Fibroblast of skin of left biceps (primary cell): Measurements from ENCODE around the gene CACNB1.

Source experiments
- DNase-seq, 2 experiments: peaks; one replicate each; pipeline ENCODE4 v3.0.0-alpha.2; 2013; ENCODE audit warnings: low read depth in 2 of 2

Gene CACNB1

GRCh38 chr17:39200957-39201510 lies 3.6 kb upstream of the CACNB1 start:
- DNase-seq = no peak

- no peak for DNase-seq
These were observed 2.8 kb upstream of the CACNB1 start, which contains the start of gene RPL19 for GRCh38 chr17:39200070-39200879. TSS of gene RPL19 (plus strand) at chr17:39200283. CDS start at chr17:39200345, 62 bp downstream.

DNA sequence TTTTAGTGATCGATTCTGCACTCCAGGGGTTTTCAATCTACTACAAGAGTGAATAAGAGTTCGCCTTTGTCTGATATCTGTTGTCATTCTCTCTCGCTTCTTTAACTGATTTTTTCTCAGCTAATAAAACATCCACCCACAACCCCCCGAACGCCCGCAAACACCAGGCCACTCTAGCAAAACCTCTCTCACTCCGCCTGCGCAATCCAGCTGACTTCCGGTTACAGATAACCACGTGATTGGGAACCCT lies 2.3 kb upstream of the CACNB1 start:
- peak; percentile 85 to 88 for DNase-seq

GRCh38 chr17:39198186-39198566 lies 707 bp upstream of the CACNB1 start:
- no peak for DNase-seq

DNA sequence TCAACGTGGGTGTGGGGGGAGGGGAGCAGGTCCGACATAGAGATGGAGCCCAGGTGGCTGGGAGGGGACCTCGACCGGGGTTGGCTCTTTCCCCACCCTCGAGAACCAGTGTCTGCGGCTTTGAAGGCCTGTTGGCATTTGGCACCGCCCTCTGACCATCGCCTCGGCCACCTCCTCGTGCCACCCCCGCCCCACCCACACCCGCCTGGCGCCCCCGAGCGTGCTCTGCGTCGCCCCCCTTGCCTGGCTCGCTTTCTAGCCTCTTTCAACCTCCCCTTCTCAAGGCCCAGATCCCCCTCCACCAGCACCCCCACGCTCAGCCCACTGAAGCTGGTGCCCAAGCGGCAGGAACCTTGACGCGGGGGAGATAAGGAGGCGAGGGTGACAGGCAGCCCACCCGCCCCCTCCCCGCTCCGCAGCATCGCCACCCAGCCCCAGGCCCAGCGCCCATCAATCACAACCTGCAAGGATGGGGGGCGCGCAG lies 619 bp downstream of the CACNB1 start:
- no peak for DNase-seq

GRCh38 chr17:39196241-39196807 lies 1.1 kb downstream of the CACNB1 start:
- no peak for DNase-seq

GRCh38 chr17:39195568-39196160 lies 1.8 kb downstream of the CACNB1 start:
- DNase-seq = no peak

DNA sequence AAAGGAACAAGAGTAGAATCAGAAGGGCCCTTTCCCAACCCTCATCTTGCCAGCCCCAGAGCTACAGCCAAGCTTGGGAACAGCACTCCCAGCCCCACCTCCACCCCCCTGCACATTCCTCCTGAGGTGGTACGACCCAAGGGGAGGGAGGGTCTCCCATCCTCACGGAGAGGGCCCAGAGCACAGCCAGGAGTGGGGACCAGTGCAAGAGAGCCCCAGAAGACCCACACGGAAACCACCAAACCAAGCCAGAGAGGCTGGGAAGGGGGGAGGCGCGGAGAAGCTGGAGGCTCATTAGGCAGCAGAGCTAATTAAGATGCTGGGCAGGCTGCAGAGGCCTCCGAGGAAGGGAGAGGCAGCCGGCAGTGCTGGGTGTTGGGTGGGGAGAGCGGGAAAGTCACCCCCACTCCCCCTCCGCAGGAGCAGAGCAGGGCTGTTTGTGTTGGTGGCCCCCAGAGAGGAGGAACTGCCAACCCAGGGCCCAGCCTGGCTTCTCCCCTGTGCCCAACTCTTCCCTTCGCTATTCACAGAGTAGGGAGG lies 2.4 kb downstream of the CACNB1 start:
- DNase-seq = no peak

- no peak for DNase-seq
These were observed 3.1 kb downstream of the CACNB1 start for GRCh38 chr17:39194089-39194984.

GRCh38 chr17:39193346-39193745 lies 4.1 kb downstream of the CACNB1 start:
- no peak for DNase-seq

- no peak for DNase-seq
These were observed 4.6 kb downstream of the CACNB1 start for GRCh38 chr17:39192901-39193300.

DNA sequence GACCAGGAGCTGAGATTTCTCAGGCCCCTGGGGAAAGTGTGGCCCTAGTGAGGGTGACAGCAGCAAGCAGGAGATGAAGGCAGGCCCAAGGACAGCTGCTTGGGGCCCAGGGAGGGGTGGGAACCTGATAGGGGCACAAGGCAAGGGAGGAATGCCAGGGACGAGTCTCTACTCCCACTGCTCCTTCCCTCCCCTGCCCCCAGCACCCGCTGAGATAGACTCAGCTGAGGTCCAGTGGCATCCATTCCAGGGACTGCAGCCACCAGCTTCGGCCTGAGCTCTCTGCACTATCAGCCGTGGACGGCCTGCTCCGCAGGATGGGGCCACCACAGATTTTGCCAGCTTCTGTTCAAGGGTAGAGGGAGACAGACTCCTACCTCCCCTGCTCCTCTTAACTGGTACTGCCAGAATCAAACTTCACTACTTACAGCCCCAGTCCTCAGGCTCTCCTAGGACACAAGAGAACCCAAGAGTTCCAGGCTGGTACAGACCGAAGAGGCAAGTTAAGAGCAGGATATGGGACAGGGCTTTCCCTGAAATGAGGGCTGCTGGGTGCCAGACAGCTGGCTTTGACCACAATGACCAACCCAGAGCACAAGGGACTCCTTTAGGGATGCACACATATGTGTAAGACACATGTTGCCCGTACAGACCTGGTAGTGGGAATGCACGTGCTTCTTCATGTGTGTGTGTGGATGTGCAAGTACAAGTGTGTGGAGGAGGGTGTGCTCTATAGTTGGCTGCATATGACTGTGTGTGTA lies 5.5 kb downstream of the CACNB1 start:
- DNase-seq = no peak

DNA sequence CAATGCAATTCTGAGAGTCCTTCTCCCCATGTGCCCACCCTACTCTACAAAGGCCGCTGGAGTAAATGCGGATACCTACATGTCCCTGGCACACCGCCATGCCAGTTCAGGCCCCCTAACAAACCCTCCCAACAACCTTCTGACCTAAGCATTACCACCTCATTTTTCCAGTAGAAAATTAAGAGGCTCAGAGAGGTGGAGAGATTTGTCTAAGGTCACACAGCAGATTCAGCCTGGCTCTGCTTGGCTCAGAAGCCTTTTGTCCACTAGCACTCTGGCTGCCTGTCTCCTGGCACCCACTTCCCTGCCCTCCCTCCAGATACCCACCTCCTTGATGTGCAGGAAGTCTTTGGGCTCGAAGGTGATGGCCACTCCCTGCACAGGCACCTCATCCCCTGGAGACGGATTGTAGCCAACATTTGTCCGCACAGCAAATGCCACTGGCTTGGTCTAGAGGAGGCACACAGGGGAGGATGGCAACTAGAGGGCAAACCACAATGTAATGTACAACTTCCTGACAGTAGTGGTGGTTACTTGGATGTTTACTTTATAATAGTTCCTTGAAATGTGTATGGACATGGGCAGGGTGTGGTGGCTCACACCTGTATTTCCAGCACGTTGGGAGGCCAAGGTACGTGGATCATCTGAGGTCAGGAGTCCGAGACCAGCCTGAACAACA lies 10.2 kb downstream of the CACNB1 start:
- DNase-seq = no peak

DNA sequence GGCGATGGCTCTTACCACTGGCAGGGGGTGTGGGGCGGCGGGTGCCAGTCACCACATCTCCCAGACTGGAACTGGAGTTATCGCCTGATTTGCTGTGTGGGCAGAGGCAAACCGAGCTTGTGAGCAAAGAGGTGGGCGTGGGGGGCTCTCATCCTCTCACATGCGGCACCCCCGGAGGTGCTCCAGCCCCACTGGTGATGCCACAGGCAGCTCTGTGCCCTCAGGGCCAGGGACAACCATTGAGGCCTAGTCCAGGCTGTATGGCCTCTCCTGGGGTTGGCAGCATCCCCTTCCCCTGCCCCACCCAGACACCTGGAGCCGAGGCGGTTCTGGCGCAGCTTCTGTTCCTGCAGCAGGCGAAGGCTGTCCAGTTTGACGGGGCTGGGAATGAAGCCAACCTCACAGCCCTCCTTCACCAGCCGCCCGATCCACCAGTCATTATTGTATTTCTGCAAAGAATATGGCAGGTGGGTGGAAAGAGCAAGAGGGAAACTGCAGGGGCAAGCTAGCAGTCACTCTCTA lies 10.9 kb downstream of the CACNB1 start:
- no peak for DNase-seq

DNA sequence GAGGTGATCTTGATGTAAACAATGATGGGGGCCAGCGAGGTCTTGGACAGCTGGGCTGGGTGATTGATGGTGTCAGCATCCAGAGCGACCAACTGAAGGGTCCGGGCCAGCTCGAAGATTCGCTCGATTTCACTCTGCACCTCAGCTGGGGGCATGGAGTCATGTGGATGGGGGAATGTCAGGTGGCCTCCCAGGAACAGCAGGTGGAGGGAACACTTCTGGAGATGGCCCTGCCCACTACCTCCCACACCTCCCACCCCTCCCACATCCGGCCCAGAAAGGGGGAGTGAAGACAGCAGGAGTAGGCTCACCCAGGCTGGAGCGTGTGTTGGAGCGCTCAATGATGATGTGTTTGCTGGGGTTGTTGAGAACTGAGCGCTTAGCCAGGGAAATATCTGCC lies 13.7 kb downstream of the CACNB1 start:
- no peak for DNase-seq

- no peak for DNase-seq
These were observed 14.4 kb downstream of the CACNB1 start for GRCh38 chr17:39183045-39183444.

DNA sequence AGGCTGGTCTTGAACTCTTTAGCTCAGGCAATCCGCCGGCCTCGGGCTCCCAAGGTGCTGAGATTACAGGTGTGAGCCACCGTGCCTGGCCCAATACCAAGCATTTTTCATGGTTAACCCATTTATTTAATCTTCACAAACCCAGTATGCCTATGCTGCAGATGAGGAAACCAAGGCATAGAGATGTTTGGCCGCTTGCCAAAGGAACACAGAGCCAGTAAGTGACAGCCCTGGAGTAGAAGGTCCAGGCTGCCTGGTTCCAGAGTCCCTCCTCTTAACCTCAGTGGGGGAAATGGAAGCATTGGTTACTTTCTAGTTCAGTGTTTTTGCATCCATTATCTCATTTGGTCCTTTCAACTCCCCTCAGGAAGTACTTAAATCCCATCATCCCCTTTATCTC lies 16.2 kb downstream of the CACNB1 start:
- DNase-seq = no peak

- DNase-seq = no peak
These were observed 18.9 kb downstream of the CACNB1 start for GRCh38 chr17:39178536-39178935.

- DNase-seq = no peak
These were observed 20.2 kb downstream of the CACNB1 start for GRCh38 chr17:39177256-39177655.

DNA sequence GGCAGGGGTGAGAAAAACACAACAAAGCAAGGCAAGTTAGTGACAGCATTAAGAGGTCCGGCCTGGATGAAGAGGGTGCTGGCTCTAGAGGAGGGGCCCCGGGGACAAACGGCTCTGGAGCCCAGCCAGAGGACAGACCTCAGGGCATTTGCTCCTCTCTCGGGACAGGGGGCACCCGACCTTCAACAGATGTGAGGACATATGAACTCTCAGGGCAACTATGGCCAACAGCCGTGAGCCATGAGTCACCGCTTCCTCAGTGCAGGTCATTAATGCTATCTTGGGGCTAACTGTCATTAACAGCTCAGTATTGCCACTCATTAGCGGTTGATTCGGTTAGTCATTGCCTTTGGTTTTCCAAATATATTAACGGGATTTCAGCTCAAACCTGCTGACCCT lies 21.8 kb downstream of the CACNB1 start:
- no peak for DNase-seq
